GM21786 (cell line): ENCODE data around the gene THAP2.

Experiments
- ATAC-seq: cut with Tn5 transposase; IDR thresholded peaks from one replicate; pipeline ENCODE4 v1.9.1; 2021; ENCODE audit not compliant: unreplicated experiment

The THAP2 gene

DNA sequence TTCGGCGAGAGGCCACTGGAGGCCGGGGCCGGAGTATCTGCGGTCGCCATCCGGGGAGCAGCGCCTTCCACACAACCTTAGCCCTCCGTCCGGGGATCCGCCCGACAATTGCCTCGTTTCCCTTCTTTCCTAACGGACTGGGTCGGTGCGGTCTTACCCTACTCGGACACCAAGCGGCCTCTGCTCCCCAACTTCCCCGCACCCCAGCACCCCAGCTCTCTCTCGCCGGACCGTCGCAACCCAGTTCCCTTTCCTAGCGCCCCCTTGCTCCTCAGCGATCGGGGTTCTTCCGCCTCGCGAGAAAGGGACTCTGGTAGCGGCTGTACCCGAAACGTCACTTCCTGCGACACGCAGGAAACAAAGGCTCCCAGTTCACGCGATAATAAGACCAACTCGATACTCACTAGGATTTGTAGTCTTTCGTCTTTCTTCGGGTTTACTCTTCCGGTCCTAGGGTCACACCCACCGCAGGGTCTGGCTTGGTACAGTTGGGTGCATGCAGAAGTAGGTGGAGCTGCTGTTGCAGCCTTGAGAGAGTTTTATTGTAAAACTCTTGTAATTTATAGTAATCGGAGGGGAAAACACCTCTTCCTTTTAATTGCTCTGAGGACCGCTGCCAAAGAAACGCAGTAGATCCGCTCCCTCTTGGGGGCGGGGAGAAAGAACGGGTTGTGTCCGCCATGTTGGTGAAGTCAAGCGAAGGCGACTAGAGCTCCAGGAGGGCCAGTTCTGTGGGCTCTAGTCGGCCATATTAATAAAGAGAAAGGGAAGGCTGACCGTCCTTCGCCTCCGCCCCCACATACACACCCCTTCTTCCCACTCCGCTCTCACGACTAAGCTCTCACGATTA, at the start of gene THAP2, which contains the start of gene ZFC3H1:
TSS of gene THAP2 (plus strand) at position 741 of the 850 bp plus-strand sequence. CDS start 209 bp downstream, outside the sequence.
TSS of gene ZFC3H1 (minus strand) at position 288 of the 850 bp plus-strand sequence. CDS start at position 50, 238 bp downstream.
- ATAC-seq: peak; percentile 92

DNA sequence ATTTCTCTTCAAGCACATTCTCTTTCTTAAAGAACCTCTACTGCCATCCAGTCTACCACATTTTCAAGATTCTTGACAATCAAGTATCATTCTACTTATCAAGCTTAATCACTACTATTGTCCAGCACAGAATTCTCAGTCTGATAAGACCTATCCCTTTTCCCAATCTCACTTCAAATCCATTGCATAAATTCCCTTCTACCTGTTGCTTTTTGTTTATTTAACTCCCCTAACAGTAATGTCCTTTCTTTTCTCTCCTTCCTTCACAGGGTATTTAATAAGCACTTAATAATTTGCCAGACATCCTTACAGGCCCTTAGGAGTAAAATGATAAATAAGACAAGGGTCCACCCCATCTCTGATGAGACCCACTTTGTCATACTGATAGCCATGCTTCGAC, 42.2 kb upstream of the THAP2 start:
- no peak for ATAC-seq

DNA sequence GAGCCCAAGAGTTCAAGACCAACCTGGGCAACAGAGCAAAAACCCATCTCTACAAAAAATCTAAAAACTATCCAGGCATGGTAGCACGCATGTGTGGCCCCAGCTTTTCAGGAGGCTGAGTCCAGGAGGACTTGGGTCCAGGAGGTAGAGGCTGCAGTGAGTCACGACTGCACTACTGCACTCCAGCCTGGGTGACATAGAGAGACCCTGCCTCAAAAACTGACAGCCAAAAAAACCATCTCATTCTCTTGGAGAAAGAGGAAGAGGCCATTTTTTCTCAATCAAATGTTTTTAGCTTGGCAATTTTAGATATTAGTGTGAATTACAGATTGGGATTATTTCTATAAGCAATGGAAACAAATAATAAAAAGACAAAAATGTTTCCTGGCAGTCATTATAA, 38.6 kb upstream of the THAP2 start:
- no peak for ATAC-seq

DNA sequence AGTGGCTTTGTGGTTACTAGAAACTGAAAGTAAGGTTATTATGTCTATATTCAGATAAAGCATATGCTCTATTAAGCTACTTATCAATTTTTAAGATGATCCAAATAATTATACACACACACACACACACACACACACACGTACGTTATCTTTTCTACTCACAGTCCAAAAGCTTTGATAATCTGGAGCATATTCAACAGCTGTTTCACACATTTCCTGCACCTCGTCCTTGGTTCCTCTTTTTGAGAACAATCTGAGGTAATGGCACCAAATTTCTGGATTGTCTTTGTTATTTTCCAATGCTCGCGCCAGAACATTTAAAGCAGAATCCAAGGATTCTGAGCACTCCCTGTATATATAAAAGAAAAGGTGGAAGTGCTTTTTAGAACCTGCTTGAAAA, 38.0 kb upstream of the THAP2 start:
- peak; percentile 90 for ATAC-seq

DNA sequence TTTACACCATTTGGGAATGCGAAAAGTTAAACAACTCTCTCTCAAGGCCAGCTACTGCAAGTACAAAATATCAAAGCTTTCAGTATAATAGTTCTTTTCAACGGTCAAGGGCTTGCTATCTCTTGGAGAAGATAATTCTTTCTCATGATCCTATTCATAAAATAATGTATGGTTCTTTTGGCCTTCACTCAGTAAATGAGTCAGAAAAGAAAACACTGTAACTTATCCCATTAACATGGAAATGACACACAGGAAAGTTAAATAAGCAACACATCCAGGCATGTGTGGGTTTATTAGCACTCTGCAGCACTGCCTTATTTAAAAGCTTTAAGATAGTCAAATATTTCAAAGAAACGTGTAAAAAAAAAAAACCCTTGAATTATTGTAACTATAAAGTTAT, 37.3 kb upstream of the THAP2 start:
- ATAC-seq: no peak

DNA sequence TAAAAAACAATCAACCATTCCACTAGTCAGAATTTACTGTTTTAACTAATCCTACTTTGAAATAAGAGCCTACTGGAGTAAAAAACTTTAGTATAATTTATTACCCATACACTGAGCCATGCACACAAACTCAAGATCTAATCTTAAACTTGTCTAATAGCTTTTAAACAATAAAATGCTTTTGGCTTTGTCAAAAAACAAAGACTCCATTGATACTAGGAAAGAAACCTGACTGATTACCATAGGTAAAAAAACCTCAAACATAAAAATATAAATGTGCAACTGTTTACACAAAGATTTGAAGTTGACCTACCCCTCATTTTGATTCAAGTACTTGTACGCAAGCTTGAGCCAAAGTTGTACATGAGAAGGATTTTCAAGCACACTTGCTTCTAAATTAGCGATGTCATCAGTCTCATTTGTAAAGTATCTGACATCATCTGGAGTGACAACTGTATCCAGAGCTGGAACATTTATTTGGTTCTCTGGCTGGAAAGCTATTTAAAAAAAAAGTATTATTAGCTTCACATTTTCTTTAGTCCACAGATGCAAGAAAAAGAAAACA, 36.6 kb upstream of the THAP2 start:
- no peak for ATAC-seq

DNA sequence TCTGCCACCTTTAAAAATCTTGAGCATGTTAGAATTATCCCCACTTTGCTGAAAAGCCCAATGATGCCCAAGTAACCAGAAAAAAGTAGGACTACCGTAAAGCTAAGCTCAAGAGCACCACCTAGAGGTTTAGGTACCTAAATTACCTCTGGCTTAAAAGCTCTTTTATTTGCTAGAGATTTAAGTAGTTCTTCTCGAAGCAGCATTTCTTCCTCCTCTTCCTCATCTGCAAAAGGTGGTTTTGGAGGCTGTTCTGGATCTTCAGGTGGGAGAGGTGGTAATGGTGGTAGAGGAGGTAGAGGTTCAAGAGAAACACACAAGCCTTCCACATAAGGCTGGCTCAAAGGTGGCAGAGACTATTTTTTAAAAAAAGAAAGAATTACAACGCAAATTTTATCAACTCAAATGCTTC, 27.4 kb upstream of the THAP2 start:
- no peak for ATAC-seq

DNA sequence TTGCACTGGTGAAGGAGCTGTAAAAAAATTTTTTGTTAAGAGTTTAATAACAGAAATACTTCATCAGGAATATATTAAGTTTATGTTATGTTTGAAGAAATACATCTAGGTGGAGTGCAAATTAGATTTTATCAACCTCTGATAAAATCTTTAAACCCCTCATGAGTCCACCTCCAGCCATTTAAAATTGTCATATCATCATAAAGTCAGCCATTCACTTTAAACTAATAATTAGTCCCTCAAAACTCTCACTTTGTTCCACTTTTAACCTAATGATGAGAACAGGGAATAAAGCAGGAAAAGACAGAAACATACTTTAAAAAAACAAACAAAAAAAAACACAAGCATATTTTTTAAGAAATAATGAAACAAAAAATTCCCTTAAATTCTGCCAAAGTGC, 25.6 kb upstream of the THAP2 start:
- ATAC-seq: no peak

DNA sequence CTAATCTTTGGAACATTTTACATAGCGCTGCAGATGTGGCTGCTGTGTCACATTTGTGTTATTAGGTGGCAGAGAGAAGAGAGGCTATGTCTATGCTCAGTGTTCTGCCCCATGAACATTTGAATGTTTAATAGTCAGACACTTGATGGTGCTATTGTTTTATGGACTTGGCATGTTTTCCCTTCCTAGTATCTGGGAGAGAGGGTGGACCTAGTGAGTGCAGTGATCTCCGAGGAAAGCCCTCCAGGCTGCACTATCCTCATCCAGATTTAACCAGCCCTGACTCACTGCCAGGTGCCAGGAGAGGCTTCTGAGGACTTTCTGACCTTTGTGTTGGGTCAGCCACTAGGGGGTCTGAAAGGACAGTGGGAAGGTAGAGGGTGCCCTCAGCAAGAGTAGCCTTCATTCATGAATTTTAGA, 24.8 kb upstream of the THAP2 start:
- peak; percentile 51 for ATAC-seq

DNA sequence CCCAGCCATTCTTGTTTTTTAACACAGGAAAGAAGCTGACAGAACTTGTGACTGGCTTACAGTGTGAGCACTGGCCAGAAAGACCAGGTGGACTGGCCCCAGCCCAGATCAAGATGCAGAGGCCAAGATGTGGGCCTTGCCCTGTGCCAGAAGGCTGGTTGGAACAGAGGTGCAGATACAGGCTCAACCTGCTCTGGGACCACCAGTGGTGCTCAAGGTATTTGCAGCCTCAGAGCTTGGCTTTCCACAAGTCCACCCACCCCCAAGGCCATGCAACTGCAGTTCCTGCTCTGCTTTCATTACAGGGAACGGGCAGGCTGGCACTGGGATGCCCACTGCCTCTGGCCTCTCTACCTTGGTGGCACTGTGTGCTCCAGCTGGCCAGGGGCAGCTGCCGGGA, 23.8 kb upstream of the THAP2 start:
- ATAC-seq: no peak

DNA sequence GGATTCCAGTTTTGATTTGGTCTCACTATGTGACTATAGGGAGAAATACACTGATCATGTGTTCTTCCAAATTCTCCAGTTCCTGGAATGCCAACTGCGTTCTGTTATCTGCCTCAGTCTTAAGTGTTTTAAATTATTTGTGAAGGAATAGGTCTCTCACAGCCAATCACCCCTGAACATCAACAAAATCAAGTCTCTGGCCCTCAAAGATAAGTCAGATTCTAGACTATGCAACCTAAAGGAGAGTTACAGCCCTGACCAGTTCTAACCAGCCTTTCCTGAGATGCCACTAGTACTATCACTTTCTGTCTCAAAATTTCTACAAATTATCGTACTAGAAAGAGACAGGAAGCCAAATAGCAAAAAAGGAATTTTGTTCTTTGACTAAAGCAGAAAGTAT, 22.7 kb upstream of the THAP2 start:
- ATAC-seq: no peak

DNA sequence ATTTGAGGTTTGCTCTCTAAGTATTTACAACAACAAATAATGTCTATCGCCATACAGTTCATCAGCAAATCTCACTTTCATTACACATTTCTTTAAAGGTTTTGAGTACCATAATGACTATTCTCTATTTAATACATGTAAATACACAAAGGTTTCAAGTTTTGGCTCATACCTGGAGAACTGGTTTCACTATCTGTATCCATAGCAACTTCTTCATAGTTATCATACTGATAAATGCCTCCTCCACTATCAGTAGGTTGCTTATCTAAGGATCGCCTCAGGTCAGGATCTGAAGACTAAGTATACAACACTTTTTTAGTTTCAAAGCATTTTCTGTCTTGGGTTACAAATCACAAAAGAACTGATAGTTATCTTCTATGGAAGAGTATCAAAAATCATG, 21.8 kb upstream of the THAP2 start:
- no peak for ATAC-seq

DNA sequence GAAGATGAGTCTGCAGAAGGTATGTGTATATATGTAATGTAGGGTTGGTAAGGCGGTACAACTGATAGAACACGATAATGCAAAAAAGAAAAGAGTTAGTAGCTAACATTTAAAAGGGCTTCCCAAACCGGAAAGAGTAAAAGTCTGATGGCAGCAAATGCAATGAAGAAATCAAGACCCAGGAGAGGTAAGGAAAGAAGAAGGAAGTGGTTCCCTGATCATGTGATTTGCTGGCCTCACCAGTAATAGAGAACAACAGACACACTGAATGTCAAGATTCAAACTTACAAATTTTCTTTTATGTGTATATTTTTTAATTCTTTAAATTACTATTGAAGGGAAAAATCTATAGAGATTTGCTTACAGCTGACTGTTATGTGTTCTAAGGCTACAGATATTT, 18.8 kb upstream of the THAP2 start:
- no peak for ATAC-seq

DNA sequence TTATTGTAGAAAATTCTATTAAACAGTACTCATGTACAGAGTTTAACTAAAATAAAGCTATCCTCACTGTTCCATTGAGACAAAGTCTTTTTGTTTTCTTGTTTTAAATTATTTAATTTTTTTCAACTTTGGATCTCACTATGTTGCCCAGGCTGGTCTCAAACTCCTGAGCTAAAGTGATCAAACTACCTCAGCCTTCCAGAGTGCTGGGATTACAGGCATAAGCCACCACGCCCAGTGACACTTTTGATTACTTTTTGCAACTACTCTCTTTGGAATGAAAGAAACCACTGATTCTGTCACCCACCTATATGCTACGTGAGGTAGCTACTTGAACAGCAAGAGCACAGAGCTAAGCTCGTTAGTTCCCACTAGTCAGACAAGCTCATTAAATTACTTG, 17.6 kb upstream of the THAP2 start:
- ATAC-seq: no peak

DNA sequence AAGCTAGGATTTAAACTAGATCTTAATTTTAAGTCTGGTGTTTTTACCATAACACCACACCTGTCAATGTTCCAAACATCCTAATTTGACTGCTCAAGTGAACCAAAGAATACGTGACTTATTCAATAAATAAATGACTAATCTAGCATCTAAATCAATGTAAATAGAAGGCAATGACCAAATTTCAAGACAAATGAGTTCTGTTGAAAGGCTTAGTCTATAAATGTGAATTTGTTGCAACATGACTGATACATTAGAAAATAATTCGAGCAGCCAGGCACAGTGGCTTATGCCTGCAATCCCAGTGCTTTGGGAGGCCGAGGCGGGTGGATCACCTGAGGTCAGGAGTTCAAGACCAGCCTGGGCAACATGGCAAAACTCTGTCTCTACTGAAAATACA, 15.6 kb upstream of the THAP2 start:
- ATAC-seq: no peak

DNA sequence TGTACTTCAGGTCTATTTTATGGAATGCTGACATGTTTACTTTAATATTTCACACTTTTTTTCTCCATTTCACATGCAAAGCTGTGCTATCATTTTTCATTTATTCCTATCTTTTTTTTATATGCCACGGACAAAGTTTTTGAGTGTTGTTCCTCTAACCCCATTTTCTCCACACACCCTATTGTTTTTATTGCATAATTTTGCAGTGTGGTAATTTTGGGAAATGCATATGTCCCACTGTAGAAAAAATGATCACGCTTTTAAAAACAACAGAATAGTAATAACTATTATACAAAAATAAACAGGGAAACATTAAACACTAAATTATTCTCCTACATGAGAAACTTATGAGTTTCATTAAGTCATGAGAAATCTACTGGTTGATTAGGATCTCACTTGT, 14.7 kb upstream of the THAP2 start:
- no peak for ATAC-seq

DNA sequence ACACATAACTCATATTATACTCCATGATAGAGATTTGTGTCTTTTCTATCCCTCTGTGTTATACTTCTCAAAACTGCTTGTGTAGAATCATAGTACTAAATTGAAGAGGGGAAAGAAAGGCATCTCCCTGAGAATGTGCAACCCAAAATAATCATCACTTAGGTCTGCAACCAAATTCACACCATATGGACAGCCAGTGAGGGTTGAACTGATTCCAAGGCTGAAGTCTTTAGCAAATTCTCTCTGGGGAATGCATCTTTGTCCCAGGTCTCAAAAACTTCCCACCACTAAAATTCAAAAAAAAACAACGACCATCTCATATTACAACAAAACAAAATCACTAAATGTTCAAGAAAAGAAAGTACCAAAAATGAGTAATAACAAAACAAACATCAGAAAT, 11.4 kb upstream of the THAP2 start:
- no peak for ATAC-seq

DNA sequence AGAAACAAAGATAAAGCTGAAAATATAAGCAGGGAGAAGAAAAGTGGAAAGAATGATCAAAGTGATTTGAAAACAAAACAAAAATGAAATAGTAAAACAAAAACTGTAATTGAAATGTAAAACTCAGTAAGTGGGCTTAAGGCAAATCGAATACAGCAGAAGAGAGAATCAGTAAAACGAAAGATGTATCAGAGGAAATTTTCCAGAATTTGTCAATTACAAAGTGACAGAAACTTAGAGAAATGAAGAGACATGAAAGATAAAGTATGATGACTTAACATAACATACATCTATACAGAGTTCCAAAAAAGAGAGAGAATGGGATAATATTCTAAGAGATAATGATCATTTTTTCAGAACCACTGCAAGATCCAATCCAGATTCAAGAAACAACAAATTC, 11.0 kb upstream of the THAP2 start:
- no peak for ATAC-seq

DNA sequence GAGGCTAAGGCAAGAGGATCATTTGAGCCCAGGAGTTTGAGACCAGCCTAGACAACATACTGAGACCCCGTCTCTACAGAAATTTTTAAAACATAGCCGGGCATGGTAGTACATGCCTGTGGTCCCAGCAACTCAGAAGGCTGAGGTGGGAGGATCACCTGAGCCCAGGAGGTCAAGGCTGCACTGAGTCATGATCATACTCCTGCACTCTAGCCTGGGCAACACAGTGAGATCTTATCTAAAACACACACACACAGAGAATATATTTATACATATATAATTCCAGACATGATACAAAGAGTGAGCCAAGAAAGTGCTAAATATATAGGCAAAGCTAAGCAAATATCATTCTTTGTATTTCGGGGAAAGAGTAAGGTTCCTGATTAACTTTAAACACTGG, 9.9 kb upstream of the THAP2 start:
- no peak for ATAC-seq

DNA sequence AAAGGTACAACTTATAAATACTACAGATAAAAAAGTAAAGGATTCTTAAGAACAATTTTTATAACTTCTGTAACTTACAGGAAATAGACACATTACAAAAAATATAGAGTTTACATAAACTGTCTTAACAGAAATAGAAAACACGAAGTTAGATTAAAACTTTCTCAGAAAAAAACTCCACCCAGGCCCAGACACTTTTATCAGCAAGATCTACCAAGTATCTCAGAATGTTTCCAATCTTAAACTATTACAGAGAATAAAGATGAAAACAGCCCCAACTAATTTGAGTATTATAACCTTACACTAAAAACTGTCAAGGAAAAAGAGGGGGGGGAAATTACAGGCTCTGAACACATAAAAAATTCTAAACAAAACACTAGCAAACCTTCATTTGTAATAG, 8.6 kb upstream of the THAP2 start:
- ATAC-seq: no peak

DNA sequence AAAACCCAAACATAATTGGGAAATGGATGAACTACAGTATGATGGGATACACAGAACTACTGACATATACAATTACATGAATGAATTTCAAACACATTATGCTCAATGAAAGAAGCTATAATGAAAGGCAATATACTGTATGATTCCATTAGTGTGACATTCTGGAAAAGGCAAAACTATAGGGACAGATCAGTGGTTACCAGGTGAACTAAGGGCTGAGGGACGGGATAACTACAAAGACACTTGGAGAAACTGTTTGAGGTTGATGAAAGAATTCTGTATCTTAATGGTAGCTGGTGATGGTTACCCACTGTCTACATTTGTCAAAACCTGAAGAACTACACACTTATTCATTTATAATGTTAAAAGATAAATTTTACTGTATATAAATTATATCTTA, 8.2 kb upstream of the THAP2 start:
- no peak for ATAC-seq

DNA sequence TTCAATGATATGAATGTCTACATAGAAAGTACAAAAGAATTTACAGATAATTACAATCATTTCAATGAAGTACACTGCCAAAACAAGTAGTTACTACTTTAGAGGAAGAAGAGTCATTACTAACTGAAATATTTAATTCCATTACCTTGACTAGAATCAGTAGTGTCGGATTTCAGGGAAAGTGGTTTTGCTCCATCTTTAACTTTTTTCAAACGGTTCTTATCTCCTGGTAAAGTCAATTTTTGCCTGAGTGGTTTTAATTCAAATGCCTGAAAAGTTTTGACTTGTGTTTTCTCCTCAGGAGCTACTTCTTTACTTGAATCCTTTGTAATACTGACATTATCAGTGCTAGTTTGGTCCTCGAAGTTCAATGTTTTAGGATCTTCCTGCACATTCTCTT, 7.4 kb upstream of the THAP2 start:
- no peak for ATAC-seq
